SKM-1 treated with dmso at 0.1 percent for 144 hours (cell line): ENCODE results near the gene LY86.

Source experiments
- DNase-seq: peaks from one replicate; lab custom pipeline; 2025; ENCODE audit not compliant: unreplicated experiment; lab: John Stamatoyannopoulos, UW

Gene LY86

DNA sequence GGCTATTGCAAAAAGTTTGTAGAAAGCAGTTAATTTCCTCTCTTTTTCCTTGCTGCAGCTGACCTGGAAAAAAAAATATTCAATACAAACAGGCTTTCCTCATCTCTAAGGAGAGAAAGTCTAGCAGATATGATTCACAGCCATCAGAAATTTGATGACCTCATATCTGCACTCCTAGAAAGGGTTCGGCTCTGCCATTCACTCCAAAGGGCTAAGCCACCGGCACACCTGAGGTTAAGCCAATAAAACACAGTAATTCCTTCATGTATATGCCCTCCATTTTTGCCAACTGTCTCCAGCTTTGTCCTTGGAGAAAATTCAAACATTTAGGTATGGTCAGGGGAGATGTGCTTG lies 18.7 kb upstream of the LY86 start:
- DNase-seq, result no peak

DNA sequence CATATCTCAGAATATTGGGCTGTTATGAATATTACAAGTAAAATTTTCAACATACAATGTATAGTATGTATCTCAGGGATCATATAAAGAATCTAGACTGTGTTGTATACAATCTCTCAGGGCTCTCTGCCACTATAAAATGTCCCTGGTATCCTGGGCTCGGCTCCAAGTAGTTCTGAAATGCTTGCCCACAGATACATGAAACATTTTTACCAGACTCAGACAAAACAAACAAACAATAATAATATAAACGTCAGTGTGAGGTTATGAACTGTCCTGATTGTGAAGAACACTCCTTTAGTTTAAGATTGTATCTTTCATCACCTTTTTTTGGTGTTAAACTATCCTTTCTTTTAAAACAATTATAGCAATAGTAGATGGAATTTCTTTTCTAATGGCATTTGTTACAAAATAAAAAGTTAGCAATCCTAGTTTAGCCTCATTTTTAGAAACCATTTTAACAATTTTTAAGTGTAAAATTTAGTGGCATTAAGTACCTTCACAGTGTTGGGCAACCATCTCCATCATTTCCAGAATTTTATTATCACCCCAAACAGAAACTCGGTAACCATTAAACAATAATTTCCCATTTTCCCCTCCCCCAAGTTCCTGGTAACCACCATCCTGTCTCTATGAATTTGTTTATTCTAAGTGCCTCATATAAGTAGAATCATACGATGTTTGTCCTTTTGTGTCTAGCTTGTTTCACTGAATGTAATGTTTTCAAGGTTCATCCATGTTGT lies 17.4 kb upstream of the LY86 start:
- no peak for DNase-seq

DNA sequence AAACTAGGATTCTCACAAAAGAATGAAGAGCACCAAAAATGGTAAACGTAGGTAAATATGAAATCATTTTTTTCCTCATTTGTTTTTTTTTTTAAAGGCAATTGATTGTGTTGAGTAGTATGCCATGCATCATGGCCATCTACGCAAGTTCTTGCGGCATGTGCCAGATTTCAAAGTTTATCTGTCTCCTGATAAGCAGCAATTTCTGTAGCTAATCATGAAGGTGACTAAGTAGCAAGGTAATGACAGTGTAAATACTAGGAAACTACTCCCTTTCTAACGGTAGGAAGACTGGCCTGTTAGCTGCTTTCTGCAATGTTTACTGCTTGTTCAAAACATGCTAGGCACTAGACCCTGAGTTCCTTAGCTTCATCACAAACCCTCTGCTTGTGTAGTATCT lies 13.4 kb upstream of the LY86 start:
- no peak for DNase-seq

DNA sequence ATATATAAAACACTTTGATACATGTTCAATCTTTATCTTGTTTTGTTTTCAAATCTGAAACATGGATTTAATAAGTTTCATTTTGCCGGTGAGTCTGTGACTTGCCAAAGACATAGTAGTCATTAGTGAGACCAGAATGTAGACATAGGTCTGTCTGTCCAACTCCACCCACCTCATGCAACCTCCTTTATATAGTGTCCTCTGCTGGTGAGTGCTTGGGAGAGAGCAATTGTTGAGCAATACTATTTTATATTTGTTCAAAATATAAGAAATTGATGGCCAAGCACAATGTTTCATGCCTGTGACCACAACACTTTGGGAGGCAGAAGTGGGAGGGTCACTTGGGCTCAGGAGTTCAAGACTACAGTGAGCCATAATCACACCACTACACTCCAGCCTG lies 10.8 kb upstream of the LY86 start:
- DNase-seq, result no peak

DNA sequence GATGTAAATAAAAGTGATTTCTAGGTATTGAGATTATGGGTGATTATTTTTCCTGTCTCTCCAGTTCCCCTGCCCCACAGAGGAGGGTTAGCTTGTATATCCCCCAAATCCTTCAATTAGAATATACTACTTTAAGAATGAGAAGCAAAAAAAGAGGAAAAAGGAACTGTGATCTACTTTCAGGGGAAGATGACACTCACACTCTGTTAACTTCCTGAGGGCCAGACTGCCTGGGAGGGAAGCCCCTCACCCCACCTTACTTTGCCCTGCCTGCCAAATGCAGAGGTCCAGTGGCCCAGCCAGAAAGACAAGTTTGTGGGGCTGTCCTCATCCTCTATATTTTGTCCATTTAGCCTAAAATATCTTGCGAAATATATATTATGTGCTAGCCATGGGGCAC lies 9.2 kb upstream of the LY86 start:
- DNase-seq, result no peak

DNA sequence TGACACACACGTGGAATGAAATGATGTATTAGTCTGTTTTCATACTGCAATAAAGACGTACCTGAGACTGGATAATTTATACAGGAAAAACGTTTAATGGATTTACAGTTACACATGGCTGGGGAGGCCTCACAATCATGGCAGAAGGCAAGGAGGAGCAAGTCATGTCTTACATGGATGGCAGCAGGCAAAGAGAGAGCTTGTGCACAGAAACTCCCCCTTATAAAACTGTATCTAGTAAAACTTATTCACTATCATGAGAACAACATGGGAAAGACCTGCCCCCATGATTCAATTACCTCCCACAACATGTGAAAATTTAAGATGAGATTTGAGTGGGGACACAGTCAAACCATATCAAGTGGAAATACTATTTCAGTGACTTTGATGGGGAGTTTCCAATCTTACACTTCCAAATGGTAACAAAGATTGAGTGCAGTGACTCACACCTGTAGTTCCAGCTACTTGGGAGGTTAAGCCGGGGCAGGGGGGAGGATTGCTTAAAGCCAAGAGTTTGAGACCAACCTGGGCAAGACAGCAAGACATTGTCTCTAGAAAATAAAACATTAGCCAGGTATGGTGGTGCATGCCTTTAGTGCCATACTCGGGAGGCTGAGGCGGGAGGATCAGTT lies 8.2 kb upstream of the LY86 start:
- DNase-seq, result no peak

DNA sequence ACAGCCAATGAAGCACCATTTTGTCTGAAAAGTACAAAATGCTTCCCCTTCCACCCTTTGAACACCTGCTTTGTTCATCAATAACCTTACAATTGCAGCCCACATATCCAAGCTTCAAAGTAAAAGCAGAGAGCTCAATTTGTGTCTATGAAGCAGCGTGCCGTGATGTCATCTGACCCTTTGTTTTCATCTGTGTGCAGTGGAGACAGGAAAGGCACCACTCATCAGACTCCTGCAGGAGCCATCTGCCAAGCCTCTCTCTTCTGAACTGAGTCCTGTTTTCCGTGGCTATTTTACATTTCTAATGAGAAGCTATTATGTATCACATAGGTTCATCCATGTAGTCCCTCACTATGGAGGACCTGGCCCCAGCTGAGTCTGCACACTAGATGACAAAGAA lies 7.5 kb upstream of the LY86 start:
- DNase-seq, result no peak

DNA sequence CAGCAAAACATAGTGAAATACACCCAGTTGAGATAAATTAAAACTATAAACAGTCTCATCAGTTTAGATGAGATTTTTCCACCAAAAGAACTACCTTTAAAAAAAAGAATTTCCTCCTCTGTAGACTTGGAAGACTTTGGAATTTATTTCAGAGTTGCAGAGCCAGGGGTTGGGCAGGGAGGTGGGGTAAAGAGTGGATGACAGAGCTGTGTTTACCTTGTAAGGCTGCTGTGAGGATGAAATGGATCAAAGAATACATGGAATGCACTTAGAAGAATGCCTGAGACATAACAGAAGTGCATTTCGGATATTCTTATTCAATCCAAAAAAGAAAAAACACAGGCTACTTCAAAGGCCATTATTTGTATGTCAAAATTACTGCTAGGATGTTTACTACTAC lies 6.4 kb upstream of the LY86 start:
- no peak for DNase-seq

DNA sequence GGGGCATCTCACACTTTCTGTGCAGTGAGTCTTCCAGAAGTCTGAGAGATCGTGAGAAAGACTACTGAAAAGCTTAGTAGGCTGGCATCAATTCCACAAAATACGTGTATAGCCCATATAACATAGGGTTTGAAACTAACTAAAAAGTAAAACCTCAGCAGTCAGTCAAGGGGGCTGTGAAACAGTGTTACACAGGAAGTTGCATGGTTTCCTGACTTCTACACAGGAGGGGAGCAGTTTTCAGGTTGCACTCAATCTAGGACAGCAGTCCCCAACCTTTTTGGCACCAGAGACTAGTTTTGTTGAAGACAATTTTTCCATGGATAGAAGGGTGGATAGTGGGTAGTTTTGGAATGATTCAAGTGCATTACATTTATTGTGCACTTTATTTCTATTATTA lies 4.7 kb upstream of the LY86 start:
- DNase-seq, result no peak

DNA sequence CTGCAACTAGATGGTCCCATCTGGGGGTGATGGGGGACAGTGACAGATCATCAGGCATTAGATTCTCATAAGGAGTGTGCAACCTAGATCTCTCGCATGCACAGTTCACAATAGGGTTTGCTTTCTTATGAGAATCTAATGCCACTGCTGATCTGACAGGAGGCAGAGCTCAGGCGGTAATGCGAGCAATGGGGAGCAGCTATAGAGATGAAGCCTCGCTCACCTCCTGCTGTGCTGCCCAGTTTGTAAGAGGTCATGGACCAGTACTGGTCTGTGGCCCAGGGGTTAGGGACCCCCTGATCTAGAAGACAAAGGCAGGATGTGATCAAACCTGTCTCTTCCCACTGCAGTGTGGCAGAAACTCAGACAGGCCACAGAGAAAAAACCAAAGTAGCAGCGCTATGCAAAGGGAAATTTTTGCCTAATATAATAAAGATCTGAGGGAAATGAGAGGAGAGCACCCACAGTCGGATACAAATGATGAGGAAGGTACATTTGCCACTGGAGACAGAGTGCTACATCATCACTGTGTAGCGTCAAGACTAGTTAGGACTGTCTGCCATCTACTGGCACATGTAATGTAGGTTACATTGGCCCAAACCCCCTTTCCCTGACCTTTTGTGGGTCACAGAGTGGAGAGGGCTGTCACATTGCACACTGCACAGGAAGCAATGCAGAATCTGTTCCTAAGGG lies 4.1 kb upstream of the LY86 start:
- no peak for DNase-seq

DNA sequence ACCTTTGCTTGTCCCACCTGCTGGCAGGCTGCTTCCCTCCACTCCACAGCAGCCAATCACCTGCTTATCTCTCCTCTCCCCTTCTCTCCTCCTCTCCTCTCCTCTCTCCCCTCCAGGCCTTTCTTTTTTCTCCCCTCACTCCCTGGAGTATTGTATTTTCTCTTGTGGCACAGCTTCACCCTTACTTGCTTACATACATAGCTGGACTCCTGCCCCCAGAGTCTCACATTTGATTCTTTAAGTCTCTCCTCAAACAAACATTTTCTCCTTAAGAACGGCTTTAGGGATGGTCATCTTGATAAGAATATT lies 3.6 kb upstream of the LY86 start:
- DNase-seq, result no peak

DNA sequence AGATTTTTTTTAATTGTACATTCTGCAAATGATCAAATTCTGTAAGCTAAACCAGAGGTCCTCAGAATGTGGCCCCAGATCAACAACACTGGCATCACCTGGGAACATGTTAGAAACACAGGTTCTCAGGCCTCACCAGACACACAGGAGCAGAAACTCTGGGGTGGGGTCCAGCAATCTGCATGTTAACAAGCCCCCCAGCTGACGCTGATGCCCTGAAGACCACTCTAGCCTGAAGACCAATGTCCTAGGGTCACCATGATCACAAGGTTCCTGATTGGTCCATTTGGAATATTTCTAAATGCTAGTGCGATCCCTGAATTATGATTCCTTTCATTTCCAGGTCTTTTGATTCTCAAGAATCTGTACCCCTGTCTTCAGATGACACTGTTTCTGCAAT lies 2.4 kb upstream of the LY86 start:
- no peak for DNase-seq

DNA sequence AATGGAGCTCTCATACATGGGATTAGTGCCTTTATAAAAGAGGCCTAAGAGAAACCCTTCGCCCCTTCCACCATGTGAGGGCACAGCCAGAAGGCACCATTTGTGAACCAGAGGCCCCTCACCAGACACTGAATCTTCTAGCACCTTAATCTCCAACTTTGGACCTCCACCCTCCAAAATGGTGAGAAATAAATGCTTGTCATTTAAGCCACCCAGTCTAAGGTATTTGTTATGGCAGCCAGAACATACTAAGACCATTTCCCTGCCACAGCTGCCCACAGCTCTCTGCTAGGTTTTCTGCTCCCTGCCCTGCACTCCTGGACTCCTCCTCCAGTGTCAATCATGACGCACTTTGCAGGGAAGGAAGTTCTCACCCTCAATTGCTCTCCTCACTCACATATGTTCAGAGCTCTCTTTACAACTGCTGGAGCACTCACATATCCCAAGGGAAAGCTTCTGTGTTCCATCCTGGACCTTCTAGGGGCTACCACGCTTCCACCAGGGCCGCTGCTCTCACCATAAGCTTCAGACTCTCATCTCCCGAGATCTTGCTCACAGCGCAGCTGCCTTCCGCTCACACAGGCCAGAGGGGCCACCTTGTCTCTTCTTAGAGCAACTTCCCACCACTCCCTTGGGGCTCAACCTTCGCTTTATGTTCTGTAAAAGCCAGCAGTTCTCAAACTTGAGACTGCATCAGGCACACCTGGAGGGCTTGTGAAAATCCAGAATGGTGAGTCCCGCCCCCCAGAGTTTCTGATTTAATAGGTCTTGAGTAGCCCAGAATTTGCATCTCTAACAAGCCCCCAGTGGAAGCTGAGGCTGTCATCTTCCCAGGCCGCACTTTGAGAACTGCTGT lies 1.6 kb upstream of the LY86 start:
- DNase-seq, result no peak

DNA sequence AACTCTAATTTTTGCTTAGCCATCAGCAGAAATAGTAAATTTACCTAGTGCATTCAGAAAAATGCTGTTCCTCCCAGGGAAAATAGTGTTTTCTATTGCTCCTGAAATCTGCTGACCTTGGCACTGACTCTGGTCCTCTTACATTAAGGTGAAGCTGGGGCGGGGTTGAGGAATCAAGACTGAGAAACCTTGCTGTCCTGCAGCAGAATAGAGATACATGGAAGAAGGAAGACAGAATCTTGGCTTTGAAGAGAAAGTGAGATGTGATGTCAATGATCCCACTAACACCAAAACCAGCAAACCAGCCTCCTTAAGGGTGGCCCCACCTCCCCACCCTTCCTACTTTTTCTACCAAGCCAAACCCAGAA lies 840 bp upstream of the LY86 start:
- DNase-seq, result no peak

DNA sequence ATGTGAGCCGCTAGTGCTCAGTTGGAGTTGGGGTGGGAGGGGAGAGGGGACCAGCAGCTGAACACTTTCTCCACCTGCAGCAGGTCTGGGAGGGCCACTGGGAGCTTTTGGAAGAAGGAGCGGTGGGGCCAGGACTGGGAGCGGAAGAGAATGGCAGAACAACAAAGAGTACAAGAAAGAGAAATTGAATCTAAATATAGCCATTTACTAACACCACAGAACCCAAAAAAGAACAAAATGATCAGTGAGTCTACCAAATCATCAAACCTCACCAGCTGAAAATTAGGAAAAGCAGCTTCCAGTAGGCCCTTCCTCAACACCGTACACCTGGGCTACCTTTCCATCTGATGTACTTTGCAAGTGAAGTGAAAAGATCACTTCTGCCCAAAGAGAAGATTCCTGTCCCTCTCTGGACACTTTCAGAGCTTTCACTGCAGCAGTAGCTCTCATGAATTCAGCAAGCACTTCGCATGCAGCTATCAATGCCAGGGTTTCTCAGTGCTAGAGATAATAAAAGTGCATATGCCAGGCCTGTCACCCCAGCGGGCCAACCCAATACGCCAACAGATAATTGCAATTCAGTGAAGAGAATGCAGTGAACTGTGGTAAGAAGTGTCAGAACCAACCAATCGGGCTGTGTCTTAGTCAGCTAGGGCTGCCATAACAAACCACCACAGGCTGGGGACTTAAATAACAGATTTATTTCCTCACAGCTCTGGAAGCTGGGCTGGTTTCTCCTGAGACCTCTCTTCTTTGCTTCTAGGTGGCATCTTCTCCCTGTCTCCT lies 597 bp downstream of the LY86 start:
- no peak for DNase-seq

DNA sequence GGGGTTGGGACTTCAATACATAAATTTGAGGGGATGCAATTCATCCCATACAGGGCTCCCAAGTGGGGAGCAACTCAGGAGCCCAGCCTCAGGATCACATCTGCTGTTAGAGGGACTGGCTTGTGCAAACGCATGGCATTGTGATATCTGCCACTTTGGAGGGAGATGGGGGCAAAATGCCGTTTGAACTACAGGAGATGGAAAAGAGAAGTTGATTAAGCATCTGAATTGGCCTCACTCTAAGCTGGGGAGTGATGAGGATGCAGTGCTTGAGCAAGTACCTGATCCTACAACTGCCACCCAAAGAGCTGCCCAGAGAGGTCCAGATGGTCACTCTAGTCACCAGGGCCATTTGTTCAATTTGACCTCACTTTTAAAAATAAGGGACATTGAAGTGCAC lies 2.0 kb downstream of the LY86 start:
- peak; percentile 16 for DNase-seq

DNA sequence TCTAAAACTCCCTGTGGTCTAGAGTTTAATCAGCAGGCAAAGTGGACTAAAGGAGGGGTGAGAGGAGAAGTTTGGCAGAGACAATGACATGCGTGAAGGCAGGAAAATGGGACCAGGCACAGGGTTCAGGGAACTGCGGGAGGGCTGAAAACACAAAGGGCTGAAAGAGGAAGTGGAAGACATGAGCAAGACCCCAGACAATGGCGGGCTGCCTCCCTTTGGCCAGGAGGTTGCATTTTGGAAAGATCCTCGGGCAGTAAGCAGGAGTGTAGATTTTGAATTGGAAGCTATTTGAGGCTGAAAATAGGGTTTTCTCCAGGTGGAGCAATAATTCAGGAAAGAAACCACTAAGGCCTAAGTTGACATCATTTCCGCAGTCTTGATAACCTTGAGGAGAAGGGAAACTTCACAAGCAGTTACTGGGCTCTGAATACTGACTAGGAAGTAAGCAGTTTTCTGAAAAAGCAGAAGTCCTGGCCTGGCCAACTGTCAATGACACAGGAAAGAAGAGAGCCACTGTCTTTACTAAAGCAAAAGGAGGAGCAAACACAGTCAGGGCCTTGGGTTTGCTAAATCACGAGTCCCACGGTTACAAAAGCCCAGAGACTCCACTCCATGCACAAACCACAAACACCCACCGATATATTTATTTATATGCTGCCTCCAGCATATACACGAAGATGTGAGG lies 3.4 kb downstream of the LY86 start:
- DNase-seq, result peak; percentile 97

DNA sequence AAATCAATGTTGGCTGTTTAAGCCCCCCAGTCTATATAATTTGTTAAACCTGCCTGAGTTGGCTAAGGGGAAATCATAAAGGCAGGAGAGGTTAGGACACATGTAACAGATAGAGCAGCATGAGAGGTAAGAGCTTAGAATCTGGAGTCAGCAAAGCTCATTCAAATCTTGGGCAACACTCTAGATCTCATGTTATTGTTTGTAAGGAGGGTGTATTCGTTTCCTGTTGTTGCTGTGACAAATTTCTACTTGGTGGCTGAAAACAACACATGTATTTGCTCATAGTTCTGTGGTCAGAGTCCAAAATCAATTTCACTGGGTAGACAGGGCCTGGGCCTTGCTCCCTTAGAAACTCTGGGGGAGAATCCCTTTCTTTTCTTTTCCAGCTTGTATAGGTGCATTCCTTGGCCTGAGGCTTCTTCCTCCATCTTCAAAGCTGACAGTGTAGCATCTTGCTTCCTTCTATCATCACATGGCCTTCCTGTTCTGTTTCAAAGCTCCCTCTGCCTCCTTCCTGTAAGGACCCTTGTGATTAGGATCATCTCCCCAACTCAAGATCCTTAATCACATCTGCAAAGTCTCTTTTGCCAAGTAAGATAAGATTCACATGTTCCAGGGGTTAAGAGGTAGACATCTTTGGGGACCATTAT lies 4.4 kb downstream of the LY86 start:
- DNase-seq, result no peak

DNA sequence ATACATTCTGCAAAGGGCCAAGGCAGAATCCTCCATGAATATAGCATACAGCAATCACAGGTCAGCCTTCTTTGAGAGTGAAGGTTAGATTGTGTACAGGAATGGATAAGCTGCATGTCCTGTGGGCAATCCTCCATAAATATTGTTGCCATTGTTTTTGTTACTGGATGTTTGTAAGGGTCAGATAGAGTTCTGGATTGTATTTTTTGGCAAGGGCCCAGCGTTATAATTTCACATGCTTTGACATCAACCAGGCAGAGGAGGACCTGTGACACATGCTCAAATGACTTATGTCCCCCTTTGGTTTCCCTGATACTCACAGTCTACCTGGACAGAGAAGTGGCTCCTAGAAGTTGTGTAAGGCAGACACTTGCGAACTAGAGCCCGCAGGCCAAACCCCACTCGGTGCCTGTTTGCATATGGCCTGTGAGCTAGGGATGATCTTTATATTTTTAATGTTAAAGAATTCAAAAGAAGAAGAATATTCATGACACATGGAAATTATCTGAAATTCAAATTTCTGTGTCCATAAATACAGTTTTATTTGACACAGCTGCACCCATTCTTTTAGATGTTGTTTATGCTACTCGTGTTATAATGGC lies 5.4 kb downstream of the LY86 start:
- no peak for DNase-seq

DNA sequence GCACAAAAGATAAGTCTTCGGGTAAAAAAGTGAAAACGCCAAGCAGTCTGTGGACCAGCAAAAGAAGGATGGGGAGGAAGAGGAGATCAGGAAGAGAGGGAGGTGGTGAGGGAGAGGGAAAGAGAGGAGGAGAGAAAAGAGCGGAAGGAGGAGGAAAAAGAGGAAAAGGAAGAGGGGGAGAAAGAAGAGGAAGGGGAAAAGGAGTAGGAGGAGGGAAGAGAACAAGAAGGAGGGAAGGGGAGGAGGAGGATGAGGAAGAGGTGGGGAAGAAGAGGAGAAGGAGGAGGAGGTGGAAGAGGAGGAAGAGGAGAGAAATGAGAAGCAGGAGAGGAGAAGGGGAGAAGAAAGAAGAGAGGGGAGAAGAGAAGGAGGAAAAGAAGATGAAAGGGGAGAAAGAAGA lies 6.5 kb downstream of the LY86 start:
- no peak for DNase-seq
